GM18499 (cell line): ENCODE results near the gene CD99L2.
"Not testable (repeated sequence)": the region's sequence is repeated elsewhere in the genome, so short reads cannot be mapped to it uniquely, and the experiment has no call there.

Experiments
- ATAC-seq: cut with Tn5 transposase; IDR thresholded peaks from one replicate; pipeline ENCODE4 v1.9.1; 2021; ENCODE audit warnings: moderate number of reproducible peaks; ENCODE audit not compliant: insufficient read depth, unreplicated experiment

The CD99L2 gene

DNA sequence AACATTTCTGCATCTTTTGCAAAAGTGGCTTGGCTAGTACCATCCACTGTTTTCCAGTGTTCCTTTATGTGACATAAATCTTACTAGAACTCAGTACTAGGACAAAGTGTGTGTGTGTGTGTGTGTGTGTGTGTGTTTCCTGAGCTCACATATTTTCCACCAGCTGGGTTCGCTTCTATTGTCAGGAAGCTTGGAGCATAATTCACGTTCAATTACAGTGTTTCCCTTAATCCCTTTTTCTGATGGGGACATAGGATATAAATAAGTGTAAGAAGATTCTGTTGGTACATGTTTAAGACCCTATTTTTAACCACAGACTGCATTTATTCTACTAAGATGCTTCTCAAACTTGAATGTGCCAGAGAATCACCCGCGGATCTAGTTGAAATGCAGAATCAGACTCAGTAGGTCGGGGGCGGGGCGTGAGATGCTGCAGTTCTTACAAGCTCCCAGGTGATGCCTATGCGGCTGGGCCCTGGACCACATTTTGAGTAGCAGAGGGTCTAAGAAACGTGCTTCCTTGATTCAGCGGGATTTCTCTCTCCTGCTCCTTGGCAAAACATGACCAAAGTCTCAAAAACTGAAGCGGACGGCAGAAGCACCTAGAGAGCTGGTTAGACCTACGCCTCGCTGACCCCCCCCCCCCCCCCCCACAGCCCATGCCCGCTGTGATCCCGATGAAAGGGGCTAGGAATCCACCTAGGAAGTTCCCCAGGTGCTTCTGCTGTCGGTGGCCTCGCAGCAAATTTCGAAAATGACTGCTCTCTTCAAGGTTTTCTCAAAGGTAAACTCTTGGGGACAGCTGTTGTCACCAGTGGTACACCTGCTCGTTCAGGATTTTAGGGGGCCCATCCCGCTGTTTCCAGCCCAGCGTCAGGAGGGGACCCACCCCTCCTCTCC is 797 bp downstream of the CD99L2 start:
- ATAC-seq, result no peak

GRCh38 chrX:150896632-150897031 is 1.8 kb downstream of the CD99L2 start:
- ATAC-seq, result no peak

- no peak for ATAC-seq
These were observed 4.5 kb downstream of the CD99L2 start for GRCh38 chrX:150893936-150894335.

GRCh38 chrX:150889131-150889530 is 9.3 kb downstream of the CD99L2 start:
- no peak for ATAC-seq

DNA sequence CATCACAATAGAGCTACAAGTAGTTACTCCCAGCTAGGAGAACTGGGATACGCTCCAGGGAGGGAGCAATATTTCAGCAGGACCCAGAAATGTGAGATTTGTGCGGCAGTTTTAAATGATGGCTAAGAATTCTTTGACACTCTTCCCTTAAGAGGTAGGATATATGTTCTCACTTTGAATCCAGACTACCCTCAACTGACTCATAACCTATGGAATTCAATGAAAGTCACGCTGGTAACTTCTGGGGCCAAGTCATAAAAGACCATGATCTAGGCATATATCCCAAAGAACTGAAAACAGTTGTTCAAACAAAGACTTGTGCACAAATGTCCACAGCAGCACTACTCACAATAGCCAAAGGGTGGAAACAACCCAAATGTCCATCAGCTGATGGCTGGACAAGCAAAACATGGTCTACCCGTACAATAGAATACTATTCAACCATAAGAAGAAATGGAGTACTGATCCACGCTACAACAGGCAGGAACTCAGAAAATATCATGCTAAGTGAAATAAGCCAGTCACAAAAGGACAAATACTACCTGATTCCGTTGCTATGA is 10.5 kb downstream of the CD99L2 start:
- ATAC-seq, result no peak

GRCh38 chrX:150887268-150887667 is 11.2 kb downstream of the CD99L2 start:
- not testable (repeated sequence) for ATAC-seq

DNA sequence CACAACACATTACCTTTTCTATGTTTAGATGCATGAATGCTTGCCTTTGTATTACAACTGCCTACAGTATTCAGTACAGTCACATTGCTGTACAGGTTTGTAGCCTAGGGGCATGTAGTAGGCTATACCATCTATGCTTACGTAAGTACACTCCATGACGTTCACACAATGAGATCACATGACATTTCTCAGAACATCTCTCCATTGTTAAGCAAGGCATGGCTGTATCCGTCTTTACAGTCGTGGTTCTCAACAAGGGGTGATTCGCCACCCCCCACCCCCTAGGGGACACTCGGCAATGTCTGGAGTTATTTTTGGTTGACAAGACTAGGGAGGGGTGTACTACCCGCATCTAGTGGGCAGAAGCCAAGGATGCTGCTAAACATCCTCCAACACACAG is 12.1 kb downstream of the CD99L2 start:
- no peak for ATAC-seq

DNA sequence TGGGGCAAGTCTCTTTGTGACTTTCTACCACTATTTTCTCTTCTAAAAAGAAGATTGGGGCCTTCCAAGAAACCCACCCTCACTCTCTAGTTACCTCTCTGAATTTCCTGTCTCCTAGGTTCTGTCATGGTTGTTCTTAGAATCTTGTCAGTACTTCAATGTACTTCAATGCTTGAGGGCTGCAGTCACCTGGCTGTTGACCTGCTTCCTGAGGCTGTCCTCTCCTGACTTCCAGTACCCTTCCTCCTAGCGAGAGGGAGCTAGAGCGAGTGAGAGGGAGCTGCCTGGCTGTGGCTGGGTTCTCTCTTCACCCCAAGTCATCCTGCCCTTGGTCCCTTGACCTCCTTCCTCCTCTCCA is 17.7 kb downstream of the CD99L2 start:
- no peak for ATAC-seq

DNA sequence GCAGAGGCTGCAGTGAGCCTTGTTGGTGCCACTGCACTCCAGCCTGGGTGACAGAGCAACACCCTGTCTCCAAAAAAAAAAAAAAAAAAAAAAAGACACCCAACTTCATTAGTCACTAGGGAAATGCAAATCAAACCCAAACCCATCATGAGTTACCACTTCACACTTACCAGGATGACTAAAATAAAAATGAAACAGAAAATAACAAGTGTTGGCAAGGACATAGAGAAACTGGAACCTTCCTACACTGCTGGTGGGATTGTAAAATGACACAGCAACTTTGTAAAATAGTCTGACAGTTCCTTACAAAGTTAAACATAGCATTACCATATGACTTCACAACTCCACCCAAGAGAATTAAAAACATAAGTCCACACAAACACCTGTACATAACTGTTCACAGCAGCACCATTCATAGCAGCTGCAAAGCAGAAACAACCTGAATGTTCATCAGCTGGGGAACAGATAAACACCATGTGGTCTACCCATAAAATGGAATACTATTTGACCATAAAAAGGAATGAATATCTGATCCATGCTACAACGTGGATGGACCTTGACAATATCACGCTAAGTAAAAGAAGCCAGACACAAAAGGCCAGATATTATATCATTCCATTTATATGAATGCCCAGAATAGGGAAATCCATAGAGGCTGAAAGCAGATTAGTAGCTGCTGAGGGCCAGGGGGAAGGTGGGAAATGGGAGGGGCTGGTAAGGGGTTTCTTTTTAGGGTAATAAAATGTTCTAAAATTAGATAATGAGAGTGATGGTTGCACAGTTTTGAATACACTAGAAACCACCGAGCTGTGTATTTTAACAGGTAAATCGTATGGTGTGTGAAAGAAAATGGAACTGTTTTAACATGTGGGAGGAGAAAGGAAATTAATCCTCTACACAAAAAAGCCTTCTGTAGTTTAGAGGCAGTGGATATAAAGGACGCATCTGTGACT is 18.3 kb downstream of the CD99L2 start:
- peak; percentile 94 for ATAC-seq

DNA sequence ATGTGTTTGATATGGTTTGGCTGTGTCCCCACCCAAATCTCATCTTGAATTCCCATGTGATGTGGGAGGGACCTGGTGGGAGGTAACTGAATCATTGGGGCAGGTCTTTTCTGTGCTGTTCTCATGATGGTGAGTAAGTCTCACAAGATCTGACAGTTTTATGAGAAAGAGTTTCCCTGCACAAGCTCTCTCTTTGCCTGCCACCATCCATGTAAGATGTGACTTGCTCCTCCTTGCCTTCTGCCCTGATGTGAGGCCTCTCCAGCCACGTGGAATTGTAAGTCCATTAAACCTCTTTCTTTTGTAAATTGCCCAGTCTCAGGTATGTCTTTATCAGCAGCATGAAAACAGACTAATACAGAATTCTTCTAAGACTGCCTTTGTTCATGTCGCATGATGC is 22.8 kb downstream of the CD99L2 start:
- ATAC-seq, result not testable (repeated sequence)

DNA sequence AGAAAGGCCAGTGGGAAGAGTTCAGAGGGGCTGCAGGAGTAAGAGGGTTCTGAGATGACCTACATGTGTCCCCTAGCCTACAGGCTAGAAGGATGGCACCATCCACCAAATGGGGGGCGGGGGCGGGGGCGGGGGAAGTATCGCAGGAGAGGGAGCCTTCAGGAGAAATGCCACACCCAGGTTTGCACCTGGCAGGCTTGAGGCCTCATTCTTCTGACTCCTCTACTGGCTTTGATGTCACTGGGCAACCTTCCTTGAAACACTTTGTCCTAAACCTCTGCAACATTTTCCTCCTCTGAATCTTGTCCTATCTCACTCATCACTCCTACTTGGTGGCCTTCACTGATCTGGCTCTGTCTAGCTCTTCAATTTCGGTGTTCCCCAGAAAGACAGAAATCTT is 24.0 kb downstream of the CD99L2 start:
- ATAC-seq, result no peak

- peak; percentile 71 for ATAC-seq
These were observed 24.9 kb downstream of the CD99L2 start for GRCh38 chrX:150873616-150874015.

GRCh38 chrX:150872773-150873336 is 25.6 kb downstream of the CD99L2 start:
- no peak for ATAC-seq

GRCh38 chrX:150871341-150871811 is 27.1 kb downstream of the CD99L2 start:
- ATAC-seq, result no peak

DNA sequence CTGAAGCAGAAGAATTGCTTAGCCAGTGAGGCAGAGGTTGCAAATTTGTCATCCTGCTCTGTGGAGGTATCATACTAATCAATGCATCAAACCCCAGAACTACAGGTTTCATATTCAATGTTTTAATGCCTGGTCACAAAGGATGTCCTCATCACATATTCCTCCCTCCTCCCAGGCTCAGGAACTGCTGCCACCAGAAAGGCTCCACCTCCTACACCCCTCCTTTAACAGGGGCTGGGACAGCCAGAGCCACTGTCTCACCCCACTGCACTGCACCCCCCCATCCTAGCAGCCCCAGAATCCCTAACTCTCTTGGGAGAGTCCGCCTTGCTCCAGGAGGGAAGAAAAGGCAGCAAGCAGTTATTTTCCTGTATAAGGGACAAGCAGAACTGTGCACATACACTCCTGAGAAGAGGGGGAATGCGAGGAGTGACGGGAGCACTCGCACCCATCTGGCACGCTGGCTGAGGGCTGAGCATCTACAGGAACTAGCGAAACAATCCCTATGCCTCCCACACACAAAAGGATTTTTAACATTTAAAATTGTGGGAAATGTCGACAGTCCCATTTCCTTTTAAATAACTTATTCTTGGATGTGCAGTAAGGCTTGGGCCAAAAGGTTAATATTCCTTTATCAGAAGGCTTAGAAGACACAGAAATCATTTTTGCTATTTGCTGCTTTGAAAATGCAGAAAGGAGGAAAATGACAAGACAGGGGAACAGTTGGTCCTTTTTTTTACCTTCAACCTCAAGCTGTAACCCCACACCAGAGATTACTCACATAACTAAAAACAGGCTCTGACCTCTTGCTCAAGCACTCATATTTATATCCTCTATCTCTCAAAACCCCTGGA is 27.8 kb downstream of the CD99L2 start:
- no peak for ATAC-seq

DNA sequence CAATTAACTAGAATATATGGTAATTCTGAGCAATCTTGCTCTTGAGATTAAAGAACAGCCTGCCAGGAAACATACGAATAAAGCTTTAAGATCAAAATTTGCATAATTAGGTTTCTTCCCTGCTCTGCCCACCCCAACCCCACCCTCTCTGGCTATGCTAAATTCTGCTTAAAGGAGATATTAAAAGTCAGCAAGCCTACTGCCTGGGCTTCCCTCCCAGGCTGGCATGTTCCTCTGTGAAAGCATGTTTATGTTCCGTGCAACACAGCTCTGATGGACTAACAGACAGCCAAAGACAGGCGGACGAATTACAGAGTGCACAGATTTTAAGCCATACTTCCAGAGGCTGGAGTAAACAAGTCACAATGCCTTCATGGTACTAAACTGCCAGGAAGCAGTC is 28.4 kb downstream of the CD99L2 start:
- no peak for ATAC-seq

DNA sequence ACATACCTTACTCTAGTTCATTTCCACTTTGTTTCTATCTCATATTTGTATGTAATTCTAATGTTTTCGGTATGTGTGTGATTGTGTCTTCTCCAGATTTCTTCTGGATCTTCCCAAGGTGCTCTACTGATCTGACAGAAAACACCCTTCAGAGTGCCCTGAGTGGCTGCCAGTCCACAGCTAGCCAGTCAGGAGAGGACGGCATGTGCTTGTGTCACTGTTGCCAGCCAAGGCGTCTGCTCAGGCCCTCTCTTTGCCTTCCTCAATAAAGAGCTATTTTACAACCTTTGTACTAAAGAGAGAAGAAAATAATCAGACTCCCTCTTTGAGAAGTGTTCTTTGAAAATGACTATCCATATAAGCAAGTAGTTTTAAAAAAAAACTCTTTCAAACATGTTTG is 29.0 kb downstream of the CD99L2 start:
- ATAC-seq, result no peak

- ATAC-seq, result no peak
These were observed 29.8 kb downstream of the CD99L2 start for GRCh38 chrX:150868625-150869024.

- ATAC-seq, result no peak
These were observed 34.3 kb downstream of the CD99L2 start for GRCh38 chrX:150864127-150864526.

DNA sequence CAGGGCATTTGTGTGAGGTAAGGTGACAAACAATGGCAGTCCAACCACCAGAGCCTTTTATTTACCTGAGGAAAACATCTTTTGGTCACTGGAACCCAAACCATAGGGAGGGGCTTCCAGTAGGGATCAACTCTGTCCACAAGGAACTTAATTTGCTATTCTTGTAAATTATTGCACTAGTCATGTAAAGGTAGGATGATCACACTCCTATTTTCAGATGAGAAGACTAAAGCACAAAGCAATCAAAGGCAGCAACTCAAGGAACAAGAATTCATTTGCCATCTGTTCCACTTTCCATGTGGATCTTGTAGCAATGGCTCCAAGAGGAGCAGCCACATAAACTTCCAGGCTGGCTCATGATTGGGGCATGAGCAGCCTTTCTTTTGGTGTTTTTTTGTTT is 35.3 kb downstream of the CD99L2 start:
- no peak for ATAC-seq
